ENCODE measurements around the gene EPRS1.

GRCh38 chr1:220093361-220094015 is 47.2 kb upstream of the EPRS1 start:
- TF ChIP-seq CTCF (IDR thresholded peaks at IDR 0.05) (no peak), POLR2A (IDR thresholded peaks at IDR 0.05) (no peak)

Data from uterus (tissue), 2 donors.